Stimulated activated CD4-positive, alpha-beta T cell treated with anti-CD3 and anti-CD28 coated beads, Interleukin-2, amount 100 ng/mL, for 48 hours (primary cell): ENCODE results near the gene CA10.

ENCODE experiments used
- DNase-seq, 2 donors: peaks; one replicate each; pipeline ENCODE4 v3.0.0-alpha.2; 2020

The CA10 gene

GRCh38 chr17:51946311-51946710 is 212.2 kb downstream of the CA10 start:
- DNase-seq = no peak

GRCh38 chr17:51941272-51941671 is 217.2 kb downstream of the CA10 start:
- no peak for DNase-seq

- no peak for DNase-seq
These were observed 221.2 kb downstream of the CA10 start for GRCh38 chr17:51937264-51937663.

GRCh38 chr17:51935477-51935876 is 223.0 kb downstream of the CA10 start:
- DNase-seq = no peak

GRCh38 chr17:51933647-51934046 is 224.9 kb downstream of the CA10 start:
- DNase-seq = no peak

- no peak for DNase-seq
These were observed 232.1 kb downstream of the CA10 start for GRCh38 chr17:51926448-51926847.

GRCh38 chr17:51921500-51921899 is 237.0 kb downstream of the CA10 start:
- DNase-seq = no peak

GRCh38 chr17:51914577-51914976 is 243.9 kb downstream of the CA10 start:
- DNase-seq = no peak

GRCh38 chr17:51913491-51914205 is 244.9 kb downstream of the CA10 start:
- DNase-seq = no peak

- DNase-seq = no peak
These were observed 245.6 kb downstream of the CA10 start for GRCh38 chr17:51912939-51913338.

GRCh38 chr17:51911237-51911636 is 247.3 kb downstream of the CA10 start:
- DNase-seq = no peak

GRCh38 chr17:51909971-51910370 is 248.5 kb downstream of the CA10 start:
- DNase-seq = no peak

- no peak for DNase-seq
These were observed 249.5 kb downstream of the CA10 start for GRCh38 chr17:51908841-51909537.

GRCh38 chr17:51907041-51907440 is 251.5 kb downstream of the CA10 start:
- DNase-seq = no peak

GRCh38 chr17:51904379-51904778 is 254.1 kb downstream of the CA10 start:
- DNase-seq = no peak

- no peak for DNase-seq
These were observed 257.3 kb downstream of the CA10 start for GRCh38 chr17:51901242-51901641.

GRCh38 chr17:51891936-51892335 is 266.6 kb downstream of the CA10 start:
- no peak for DNase-seq

GRCh38 chr17:51890710-51891109 is 267.8 kb downstream of the CA10 start:
- DNase-seq = no peak

GRCh38 chr17:51888816-51889215 is 269.7 kb downstream of the CA10 start:
- DNase-seq = no peak

- no peak for DNase-seq
These were observed 281.5 kb downstream of the CA10 start for GRCh38 chr17:51876986-51877385.

- DNase-seq = no peak
These were observed 285.2 kb downstream of the CA10 start for GRCh38 chr17:51873302-51873701.

GRCh38 chr17:51869387-51869786 is 289.1 kb downstream of the CA10 start:
- peak; percentile 2 to 6 for DNase-seq

- DNase-seq = peak; percentile 5 to 16
These were observed 297.5 kb downstream of the CA10 start for GRCh38 chr17:51860954-51861561.

GRCh38 chr17:51857052-51857597 is 301.4 kb downstream of the CA10 start:
- DNase-seq = no peak
